ENCODE data around the gene DYNC1I1.

DNA sequence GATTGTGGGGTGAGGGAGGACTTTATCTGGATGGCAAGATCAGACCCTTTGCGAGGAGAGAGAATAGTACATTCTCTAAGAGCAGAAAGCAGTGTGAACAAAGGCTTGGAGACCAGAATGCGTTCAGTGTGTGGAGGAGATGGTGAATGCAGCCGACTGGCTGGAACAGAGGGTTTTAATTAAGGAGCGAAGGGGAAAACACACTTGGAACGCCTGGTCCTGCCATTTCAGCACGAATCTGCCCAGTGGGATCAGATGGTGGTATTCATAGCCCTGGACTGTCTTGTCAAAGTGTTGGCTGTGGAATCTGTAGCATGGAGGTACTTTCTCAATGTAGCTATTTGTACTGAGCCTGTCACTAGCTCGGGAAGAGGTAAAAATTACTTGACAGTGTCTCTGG, 288.7 kb downstream of the DYNC1I1 start:
- TF ChIP-seq POLR2AphosphoS5 (IDR thresholded peaks at IDR 0.05; ENCODE audit: low read depth, low read length) (no peak), TAF1 (IDR thresholded peaks at IDR 0.05; ENCODE audit: borderline replicate concordance, insufficient read depth, low read length) (no peak), SIN3A (IDR thresholded peaks at IDR 0.05; ENCODE audit: borderline replicate concordance, insufficient read depth, low read length) (no peak), FOXP2 (optimal IDR thresholded peaks at IDR 0.05; ENCODE audit: borderline replicate concordance, extremely low read depth, extremely low read length, insufficient read depth) (no peak)
- TF ChIP-seq, protein P1, sequence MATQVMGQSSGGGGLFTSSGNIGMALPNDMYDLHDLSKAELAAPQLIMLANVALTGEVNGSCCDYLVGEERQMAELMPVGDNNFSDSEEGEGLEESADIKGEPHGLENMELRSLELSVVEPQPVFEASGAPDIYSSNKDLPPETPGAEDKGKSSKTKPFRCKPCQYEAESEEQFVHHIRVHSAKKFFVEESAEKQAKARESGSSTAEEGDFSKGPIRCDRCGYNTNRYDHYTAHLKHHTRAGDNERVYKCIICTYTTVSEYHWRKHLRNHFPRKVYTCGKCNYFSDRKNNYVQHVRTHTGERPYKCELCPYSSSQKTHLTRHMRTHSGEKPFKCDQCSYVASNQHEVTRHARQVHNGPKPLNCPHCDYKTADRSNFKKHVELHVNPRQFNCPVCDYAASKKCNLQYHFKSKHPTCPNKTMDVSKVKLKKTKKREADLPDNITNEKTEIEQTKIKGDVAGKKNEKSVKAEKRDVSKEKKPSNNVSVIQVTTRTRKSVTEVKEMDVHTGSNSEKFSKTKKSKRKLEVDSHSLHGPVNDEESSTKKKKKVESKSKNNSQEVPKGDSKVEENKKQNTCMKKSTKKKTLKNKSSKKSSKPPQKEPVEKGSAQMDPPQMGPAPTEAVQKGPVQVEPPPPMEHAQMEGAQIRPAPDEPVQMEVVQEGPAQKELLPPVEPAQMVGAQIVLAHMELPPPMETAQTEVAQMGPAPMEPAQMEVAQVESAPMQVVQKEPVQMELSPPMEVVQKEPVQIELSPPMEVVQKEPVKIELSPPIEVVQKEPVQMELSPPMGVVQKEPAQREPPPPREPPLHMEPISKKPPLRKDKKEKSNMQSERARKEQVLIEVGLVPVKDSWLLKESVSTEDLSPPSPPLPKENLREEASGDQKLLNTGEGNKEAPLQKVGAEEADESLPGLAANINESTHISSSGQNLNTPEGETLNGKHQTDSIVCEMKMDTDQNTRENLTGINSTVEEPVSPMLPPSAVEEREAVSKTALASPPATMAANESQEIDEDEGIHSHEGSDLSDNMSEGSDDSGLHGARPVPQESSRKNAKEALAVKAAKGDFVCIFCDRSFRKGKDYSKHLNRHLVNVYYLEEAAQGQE (IDR thresholded peaks at IDR 0.05; ENCODE audit: insufficient read depth in 1 of 2, low read depth in 2 of 2, low read length in 2 of 2) = no peak
